HTERT RPE-1 (cell line): ENCODE measurements around the gene ZNF567.

Experiments
- in situ Hi-C: fragments of 300-500 bp; cut with MboI; formaldehyde crosslinking; loops from 4 replicates; pipeline ENCODE4 v1.14.3; 2020; ENCODE audit warnings: low sequenced_read_pairs

The ZNF567 gene

GRCh38 chr19:36750066-36750691 lies 62.8 kb downstream of the ZNF567 start:
- in situ Hi-C loops: no loop called here
